COLO668 (cell line): ENCODE results near the gene PDHX.
"Not testable (repeated sequence)": the region's sequence is repeated elsewhere in the genome, so short reads cannot be mapped to it uniquely, and the experiment has no call there.

Experiments used
- DNase-seq: peaks from one replicate; lab custom pipeline; 2025; ENCODE audit not compliant: unreplicated experiment; lab: John Stamatoyannopoulos, UW

The PDHX gene

GRCh38 chr11:35015621-35016387 lies 99.4 kb downstream of the PDHX start:
- no peak for DNase-seq

- DNase-seq, result no peak
Measured at GRCh38 chr11:35016916-35017315, 100.5 kb downstream of the PDHX start.

- no peak for DNase-seq
Measured at GRCh38 chr11:35017528-35018342, 101.3 kb downstream of the PDHX start.

DNA sequence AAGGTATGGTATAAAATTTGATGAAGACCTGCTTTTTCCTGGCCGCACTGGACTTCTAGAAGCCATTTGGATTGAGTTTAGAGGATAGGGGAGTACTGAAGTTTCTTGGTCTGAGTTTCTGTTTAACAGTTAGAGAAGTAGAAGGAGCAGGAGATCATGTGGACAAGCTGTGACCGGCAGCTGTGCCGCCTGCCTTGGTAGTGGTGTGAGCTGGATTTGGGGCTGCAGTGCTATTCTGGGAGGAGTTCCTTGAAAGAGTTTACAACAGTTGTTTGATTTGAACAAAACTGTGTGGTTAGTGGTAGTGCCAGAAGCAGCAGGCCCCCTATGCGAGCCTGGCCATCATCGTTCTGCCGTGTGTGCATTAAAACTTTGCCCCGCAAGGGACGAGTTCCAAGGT lies 105.2 kb downstream of the PDHX start:
- no peak for DNase-seq

GRCh38 chr11:35023940-35024339 lies 107.5 kb downstream of the PDHX start:
- not testable (repeated sequence) for DNase-seq

- not testable (repeated sequence) for DNase-seq
Measured at GRCh38 chr11:35028007-35028406, 111.6 kb downstream of the PDHX start.

GRCh38 chr11:35029979-35030682 lies 113.7 kb downstream of the PDHX start:
- no peak for DNase-seq

- peak; percentile 23 for DNase-seq
Measured at GRCh38 chr11:35030716-35031213, 114.3 kb downstream of the PDHX start.

- DNase-seq, result no peak
Measured at GRCh38 chr11:35031346-35031745, 114.9 kb downstream of the PDHX start.

GRCh38 chr11:35031867-35032266 lies 115.4 kb downstream of the PDHX start:
- no peak for DNase-seq

- no peak for DNase-seq
Measured at GRCh38 chr11:35033011-35033410, 116.6 kb downstream of the PDHX start.

DNA sequence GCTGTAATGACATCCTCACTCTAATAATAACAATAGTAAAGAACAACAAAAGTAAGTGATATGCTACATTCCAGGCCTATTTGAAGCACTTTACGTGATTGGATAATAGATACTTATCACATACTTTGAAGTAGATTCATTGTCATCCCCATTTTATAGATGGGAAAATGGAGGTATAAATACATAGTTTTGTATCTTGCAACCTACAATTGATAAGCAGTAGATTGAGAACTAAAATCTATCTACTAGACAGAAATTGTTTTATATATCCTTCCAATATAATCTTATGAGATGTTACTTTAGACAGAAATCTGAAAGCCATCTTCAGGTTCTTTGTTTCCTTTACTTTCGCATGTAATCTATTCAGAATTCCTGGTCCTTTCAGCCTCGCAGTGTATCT lies 118.0 kb downstream of the PDHX start:
- no peak for DNase-seq

DNA sequence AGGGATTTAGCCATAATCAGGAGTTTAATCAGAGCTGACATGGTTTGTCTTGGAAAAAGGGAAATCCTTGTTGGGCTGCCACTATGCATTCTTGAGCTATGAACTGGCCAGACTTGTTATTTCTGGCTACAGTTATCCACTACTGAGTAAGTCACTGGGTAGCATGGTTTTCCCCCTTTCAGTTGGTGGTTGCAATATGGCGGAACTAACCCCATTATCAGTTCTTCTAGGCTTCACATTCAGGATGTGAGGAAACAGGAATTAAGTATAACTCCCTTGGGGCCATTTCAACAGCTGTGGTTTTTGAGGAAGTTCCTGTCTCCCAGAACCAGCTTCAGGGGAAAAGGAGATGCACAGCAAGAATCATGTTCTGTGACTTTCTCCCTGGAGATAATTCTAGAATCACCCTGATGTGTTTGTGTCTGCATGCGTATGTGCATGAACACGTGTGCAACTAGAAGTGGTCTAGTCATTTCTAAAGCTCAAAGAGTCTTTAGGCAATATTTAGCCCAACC lies 119.5 kb downstream of the PDHX start:
- no peak for DNase-seq

GRCh38 chr11:35036639-35037038 lies 120.2 kb downstream of the PDHX start:
- DNase-seq, result no peak

GRCh38 chr11:35038211-35038928 lies 122.0 kb downstream of the PDHX start:
- no peak for DNase-seq

- DNase-seq, result no peak
Measured at GRCh38 chr11:35039076-35039475, 122.7 kb downstream of the PDHX start.

DNA sequence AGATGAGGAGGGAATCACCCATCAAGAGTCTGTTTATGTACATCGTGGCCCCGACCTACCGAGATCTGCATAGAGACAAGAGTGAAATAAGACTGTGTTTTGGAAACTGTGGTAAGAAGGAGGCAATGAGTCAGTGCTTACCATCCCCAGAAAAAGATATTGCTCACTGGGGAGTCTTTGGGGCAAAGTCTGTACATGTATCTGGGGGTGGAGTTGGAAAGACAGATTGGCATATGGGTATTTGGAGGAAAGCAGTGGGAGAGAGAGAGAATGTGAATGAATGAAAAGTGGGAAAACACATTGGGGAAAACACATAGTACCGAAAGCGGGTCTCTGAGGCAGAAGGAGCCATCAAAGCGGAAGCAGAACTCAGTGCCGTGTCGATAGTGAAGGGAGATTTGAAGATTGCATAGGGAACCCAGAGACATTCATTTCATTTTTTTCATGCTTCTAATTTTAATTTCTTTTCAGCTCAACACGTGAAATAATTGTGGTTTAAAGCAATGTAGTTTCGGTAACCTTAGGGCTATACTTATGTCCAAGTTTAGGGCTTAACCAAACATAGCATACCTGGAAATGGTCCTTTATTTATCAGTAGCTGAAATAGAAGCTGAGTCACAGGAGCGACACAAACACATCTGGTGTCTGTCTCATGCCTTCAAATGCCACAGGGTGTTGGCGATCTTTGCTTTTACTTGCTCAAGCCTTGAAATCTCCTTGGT lies 124.0 kb downstream of the PDHX start:
- DNase-seq, result no peak

DNA sequence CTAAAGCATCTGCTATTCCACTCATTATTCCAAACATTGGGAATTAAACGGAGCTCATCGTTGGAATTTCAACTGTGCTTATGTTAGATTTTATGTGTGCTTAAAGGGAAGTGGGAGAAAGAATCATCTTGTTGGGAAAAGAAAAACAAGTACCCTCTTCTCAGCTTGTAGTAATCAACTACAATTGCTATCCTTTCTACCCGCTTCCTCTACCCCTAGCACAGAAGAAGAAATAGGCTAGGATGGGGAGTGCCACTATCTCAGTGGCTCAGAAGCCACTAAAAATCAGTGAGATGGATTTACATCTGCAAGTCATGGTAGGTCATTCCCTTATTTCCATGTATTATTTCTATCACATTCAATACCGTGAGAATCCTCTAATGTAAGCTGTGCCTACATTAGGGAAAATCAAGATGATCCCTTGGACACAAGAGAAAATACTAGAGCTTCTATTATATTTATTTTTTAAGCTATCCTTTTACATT lies 124.7 kb downstream of the PDHX start:
- no peak for DNase-seq

GRCh38 chr11:35042224-35042623 lies 125.8 kb downstream of the PDHX start:
- DNase-seq, result no peak

- DNase-seq, result no peak
Measured at GRCh38 chr11:35042913-35043312, 126.5 kb downstream of the PDHX start.
